ENCODE data around the gene SETD1A. TPM values are rescaled to one million over a fixed set of nuclear protein-coding genes. Genes with fewer than 3 reads are reported as not detected.

The SETD1A gene
- total and polyA plus RNA-seq, 2 experiments from 2014 or later: 2.3 to 4.0 TPM

GRCh38 chr16:30924913-30925631 is 32.5 kb upstream of the SETD1A start:
- Histone ChIP-seq H3K27me3 (replicated peaks; ENCODE audit: insufficient read depth) (no peaks in the 10 kb centered on the region), H3F3A (ENCODE audit: insufficient read depth) (no peaks in the 10 kb centered on the region), H3K4me3 (peak overlapping the region; percentile 91), H3K36me3 (ENCODE audit: low read depth) (no peaks in the 10 kb centered on the region), H2AFZ (no peak overlapping the region), H3K27ac (no peak overlapping the region), H3K4me2 (ENCODE audit: unreplicated experiment) (peak overlapping the region; percentile 83), H3K9ac (peak overlapping the region; percentile 61), H3K4me1 (ENCODE audit: insufficient read depth) (peaks cover 7% of the 10 kb centered on the region; the same call in 1 of the 2 replicates), H4K20me1 (ENCODE audit: insufficient read depth) (no peaks in the 10 kb centered on the region), H3K9me3 (ENCODE audit: low read depth) (no peaks in the 10 kb centered on the region), H3K79me2 (ENCODE audit: insufficient read depth) (peaks cover 7% of the 10 kb centered on the region), H3K9me2 (ENCODE audit: insufficient read depth) (no peaks in the 10 kb centered on the region)
- 70 to 77% methylated on average over 9 to 11 of the region's 11 CpGs for WGBS, 2 experiments (ENCODE audit: low coverage in 1 of 2, low lambda C conversion rate in 2 of 2, missing lambda C conversion rate in 2 of 2)
- DNase-seq: peak; percentile 24
- TF ChIP-seq EZH2 (IDR thresholded peaks at IDR 0.05; ENCODE audit: insufficient read depth, poor library complexity, severe bottlenecking) (no peak), EZH2phosphoT487 (IDR thresholded peaks at IDR 0.05; ENCODE audit: insufficient read depth, low read depth) (no peak)
- in situ Hi-C loops (cut with MboI): no loop called here

GRCh38 chr16:30925632-30925987 is 31.9 kb upstream of the SETD1A start:
- no peak overlapping the region for H3K9ac ChIP-seq
- peaks cover 7% of the 10 kb centered on the region; the same call in 1 of the 2 replicates for H3K4me1 ChIP-seq (ENCODE audit: insufficient read depth)
- H3K4me3 ChIP-seq: no peak overlapping the region
- no peak overlapping the region for H3K4me2 ChIP-seq (ENCODE audit: unreplicated experiment)
- in situ Hi-C loops (cut with MboI): no loop called here
- DNase-seq: no peak
- no peaks in the 10 kb centered on the region for H3K9me2 ChIP-seq (ENCODE audit: insufficient read depth)
- 92 to 93% methylated on average over 26 of the region's 26 CpGs for WGBS, 2 experiments (ENCODE audit: low coverage in 1 of 2, low lambda C conversion rate in 2 of 2, missing lambda C conversion rate in 2 of 2)
- H2AFZ ChIP-seq: no peak overlapping the region
- H3K79me2 ChIP-seq (ENCODE audit: insufficient read depth): peaks cover 7% of the 10 kb centered on the region
- H3K27ac ChIP-seq: no peak overlapping the region
- H3K36me3 ChIP-seq (ENCODE audit: low read depth): no peaks in the 10 kb centered on the region
- no peaks in the 10 kb centered on the region for H3F3A ChIP-seq (ENCODE audit: insufficient read depth)
- H3K9me3 ChIP-seq (ENCODE audit: low read depth): no peaks in the 10 kb centered on the region
- H4K20me1 ChIP-seq (ENCODE audit: insufficient read depth): no peaks in the 10 kb centered on the region
- no peak for TF ChIP-seq EZH2phosphoT487 (IDR thresholded peaks at IDR 0.05; ENCODE audit: insufficient read depth, low read depth)
- no peak for TF ChIP-seq EZH2 (IDR thresholded peaks at IDR 0.05; ENCODE audit: insufficient read depth, poor library complexity, severe bottlenecking)
- no peaks in the 10 kb centered on the region for H3K27me3 ChIP-seq (replicated peaks; ENCODE audit: insufficient read depth)

- no peak for TF ChIP-seq EZH2 (IDR thresholded peaks at IDR 0.05; ENCODE audit: insufficient read depth, poor library complexity, severe bottlenecking)
- no peak for TF ChIP-seq EZH2phosphoT487 (IDR thresholded peaks at IDR 0.05; ENCODE audit: insufficient read depth, low read depth)
- Histone ChIP-seq H3K9me3 (ENCODE audit: low read depth) (no peaks in the 10 kb centered on the region), H3K4me3 (no peak overlapping the region), H2AFZ (no peak overlapping the region), H3K9ac (no peak overlapping the region), H3K27ac (no peak overlapping the region), H3K27me3 (replicated peaks; ENCODE audit: insufficient read depth) (no peaks in the 10 kb centered on the region), H4K20me1 (ENCODE audit: insufficient read depth) (no peaks in the 10 kb centered on the region), H3K9me2 (ENCODE audit: insufficient read depth) (no peaks in the 10 kb centered on the region), H3K36me3 (ENCODE audit: low read depth) (no peaks in the 10 kb centered on the region), H3K79me2 (ENCODE audit: insufficient read depth) (peaks cover 7% of the 10 kb centered on the region), H3K4me2 (ENCODE audit: unreplicated experiment) (no peak overlapping the region), H3F3A (ENCODE audit: insufficient read depth) (no peaks in the 10 kb centered on the region), H3K4me1 (ENCODE audit: insufficient read depth) (peaks cover 7% of the 10 kb centered on the region; the same call in 1 of the 2 replicates)
- in situ Hi-C loops (cut with MboI): no loop called here
- 71 to 87% methylated on average over 6 to 10 of the region's 10 CpGs for WGBS, 2 experiments (ENCODE audit: low coverage in 1 of 2, low lambda C conversion rate in 2 of 2, missing lambda C conversion rate in 2 of 2)
- no peak for DNase-seq
Measured at GRCh38 chr16:30925995-30926811, 31.4 kb upstream of the SETD1A start.

- H3K27ac ChIP-seq: no peak overlapping the region
- DNase-seq: no peak
- no peaks in the 10 kb centered on the region for H3K9me3 ChIP-seq (ENCODE audit: low read depth)
- no peaks in the 10 kb centered on the region for H3K9me2 ChIP-seq (ENCODE audit: insufficient read depth)
- H3K27me3 ChIP-seq (replicated peaks; ENCODE audit: insufficient read depth): no peaks in the 10 kb centered on the region
- 97 to 98% methylated on average over 16 to 22 of the region's 22 CpGs for WGBS, 2 experiments (ENCODE audit: low coverage in 1 of 2, low lambda C conversion rate in 2 of 2, missing lambda C conversion rate in 2 of 2)
- H3K4me1 ChIP-seq (ENCODE audit: insufficient read depth): peaks cover 4% of the 10 kb centered on the region; the same call in 1 of the 2 replicates
- in situ Hi-C loops (cut with MboI): no loop called here
- TF ChIP-seq EZH2 (IDR thresholded peaks at IDR 0.05; ENCODE audit: insufficient read depth, poor library complexity, severe bottlenecking): no peak
- no peak for TF ChIP-seq EZH2phosphoT487 (IDR thresholded peaks at IDR 0.05; ENCODE audit: insufficient read depth, low read depth)
- no peaks in the 10 kb centered on the region for H4K20me1 ChIP-seq (ENCODE audit: insufficient read depth)
- no peak overlapping the region for H2AFZ ChIP-seq
- H3K36me3 ChIP-seq (ENCODE audit: low read depth): no peaks in the 10 kb centered on the region
- H3K79me2 ChIP-seq (ENCODE audit: insufficient read depth): peaks cover 7% of the 10 kb centered on the region
- no peak overlapping the region for H3K4me2 ChIP-seq (ENCODE audit: unreplicated experiment)
- no peak overlapping the region for H3K9ac ChIP-seq
- no peak overlapping the region for H3K4me3 ChIP-seq
- H3F3A ChIP-seq (ENCODE audit: insufficient read depth): no peaks in the 10 kb centered on the region
Measured at GRCh38 chr16:30926937-30927788, 30.4 kb upstream of the SETD1A start.
